NT2/D1 (cell line): ENCODE data around the gene TTC34.

ENCODE experiments used
- SUZ12 ChIP-seq: IDR thresholded peaks from 2 replicates; pipeline ENCODE4 v1.6.1; 2011; ENCODE audit not compliant: insufficient read length, insufficient read depth; ENCODE audit errors: extremely low read depth
- YY1 ChIP-seq: IDR thresholded peaks from 2 replicates; pipeline ENCODE4 v1.6.1; 2011; ENCODE audit not compliant: insufficient read length, insufficient read depth
- ZNF274 ChIP-seq: IDR thresholded peaks from 2 replicates; pipeline ENCODE4 v1.6.1; 2011; ENCODE audit warnings: mild to moderate bottlenecking, low read depth, low read length

DNA sequence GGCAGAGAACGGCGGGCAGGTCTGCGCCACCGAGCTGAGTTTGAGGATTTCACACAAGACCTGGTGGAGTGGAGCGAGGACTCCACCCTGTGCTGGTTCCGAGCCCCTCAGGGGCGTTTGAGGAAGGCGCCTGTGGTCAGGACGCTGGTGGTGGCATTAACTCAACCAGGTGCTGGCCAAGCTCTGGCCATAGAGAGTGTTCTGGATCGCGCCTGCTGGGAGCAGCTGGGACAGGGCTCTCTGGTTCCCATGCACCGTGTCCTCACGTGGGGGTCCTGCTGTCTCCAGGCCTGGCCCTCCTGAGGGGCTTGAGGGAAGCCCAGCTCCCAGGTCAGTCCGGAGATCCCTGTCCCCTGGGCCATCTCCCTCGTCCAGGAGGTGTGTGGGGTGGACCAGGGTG is 24.8 kb upstream of the TTC34 start:
- TF ChIP-seq ZNF274 (no peak), YY1 (no peak), SUZ12 (no peak)
